Endothelial cell of umbilical vein (primary cell): ENCODE results near the gene RTN4RL1.

Experiments used
- CTCF ChIP-seq, 2 donors: IDR thresholded peaks; 1 replicate in 1 of 2; 2 replicates in 1 of 2; pipeline ENCODE4 v1.5.1; 2011; ENCODE audit warnings: low read length in 2 of 2, mild to moderate bottlenecking in 2 of 2, moderate library complexity in 2 of 2, control low read depth in 1 of 2, inconsistent platforms in 1 of 2, low read depth in 1 of 2; ENCODE audit not compliant: insufficient read depth in 1 of 2; ENCODE audit errors: extremely low read depth in 1 of 2
- EZH2 ChIP-seq: IDR thresholded peaks from 2 replicates; pipeline ENCODE4 v1.6.1; 2012; ENCODE audit warnings: borderline replicate concordance, low read depth, mild to moderate bottlenecking, moderate library complexity, low read length, inconsistent platforms; ENCODE audit not compliant: severe bottlenecking
- GATA2 ChIP-seq: IDR thresholded peaks from 2 replicates; pipeline ENCODE4 v1.7.0; 2011; ENCODE audit warnings: low read depth, mild to moderate bottlenecking, moderate library complexity, mixed read lengths, low read length; ENCODE audit not compliant: insufficient read length, insufficient read depth
- POLR2AphosphoS5 ChIP-seq: IDR thresholded peaks from 2 replicates; pipeline ENCODE4 v1.6.1; 2012; ENCODE audit warnings: low read depth, mild to moderate bottlenecking, control low read depth, low read length, moderate library complexity; ENCODE audit not compliant: insufficient read depth

DNA sequence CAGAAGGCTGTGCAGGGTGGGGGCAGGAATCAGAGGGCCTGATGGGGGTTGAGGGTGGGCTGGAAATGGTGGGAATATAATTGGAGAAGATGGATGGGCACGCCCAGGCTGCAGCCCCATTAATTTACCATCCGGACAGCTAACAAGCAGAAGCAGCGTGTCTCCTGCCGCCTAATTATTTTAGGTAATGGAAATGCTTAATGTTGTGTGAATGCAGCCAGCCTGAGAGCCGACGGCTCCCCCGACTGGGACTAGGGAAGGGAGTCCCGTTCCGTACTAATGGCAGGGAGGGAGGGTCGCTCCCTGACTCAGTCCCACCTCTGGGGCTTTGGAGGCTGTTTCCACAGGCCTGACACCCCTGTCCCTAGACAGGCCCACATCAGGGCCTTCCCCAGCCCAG, 12.0 kb upstream of the RTN4RL1 start:
- TF ChIP-seq EZH2 (no peak), CTCF (IDR thresholded peaks at IDR 0.05; ENCODE audit: extremely low read depth in 1 of 2, insufficient read depth in 1 of 2, low read depth in 1 of 2, low read length in 2 of 2) (no peak), POLR2AphosphoS5 (no peak), GATA2 (no peak)
